SW480 (cell line): Measurements from ENCODE around the gene LPCAT2.

Experiments used
- DNase-seq: peaks from one replicate; pipeline ENCODE4 v3.0.0-alpha.2; 2016; ENCODE audit warnings: low spot score

Gene LPCAT2

DNA sequence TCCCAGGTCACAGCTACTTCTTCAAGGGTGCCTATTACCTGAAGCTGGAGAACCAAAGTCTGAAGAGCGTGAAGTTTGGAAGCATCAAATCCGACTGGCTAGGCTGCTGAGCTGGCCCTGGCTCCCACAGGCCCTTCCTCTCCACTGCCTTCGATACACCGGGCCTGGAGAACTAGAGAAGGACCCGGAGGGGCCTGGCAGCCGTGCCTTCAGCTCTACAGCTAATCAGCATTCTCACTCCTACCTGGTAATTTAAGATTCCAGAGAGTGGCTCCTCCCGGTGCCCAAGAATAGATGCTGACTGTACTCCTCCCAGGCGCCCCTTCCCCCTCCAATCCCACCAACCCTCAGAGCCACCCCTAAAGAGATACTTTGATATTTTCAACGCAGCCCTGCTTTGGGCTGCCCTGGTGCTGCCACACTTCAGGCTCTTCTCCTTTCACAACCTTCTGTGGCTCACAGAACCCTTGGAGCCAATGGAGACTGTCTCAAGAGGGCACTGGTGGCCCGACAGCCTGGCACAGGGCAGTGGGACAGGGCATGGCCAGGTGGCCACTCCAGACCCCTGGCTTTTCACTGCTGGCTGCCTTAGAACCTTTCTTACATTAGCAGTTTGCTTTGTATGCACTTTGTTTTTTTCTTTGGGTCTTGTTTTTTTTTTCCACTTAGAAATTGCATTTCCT is 3.4 kb upstream of the LPCAT2 start:
- no peak for DNase-seq

DNA sequence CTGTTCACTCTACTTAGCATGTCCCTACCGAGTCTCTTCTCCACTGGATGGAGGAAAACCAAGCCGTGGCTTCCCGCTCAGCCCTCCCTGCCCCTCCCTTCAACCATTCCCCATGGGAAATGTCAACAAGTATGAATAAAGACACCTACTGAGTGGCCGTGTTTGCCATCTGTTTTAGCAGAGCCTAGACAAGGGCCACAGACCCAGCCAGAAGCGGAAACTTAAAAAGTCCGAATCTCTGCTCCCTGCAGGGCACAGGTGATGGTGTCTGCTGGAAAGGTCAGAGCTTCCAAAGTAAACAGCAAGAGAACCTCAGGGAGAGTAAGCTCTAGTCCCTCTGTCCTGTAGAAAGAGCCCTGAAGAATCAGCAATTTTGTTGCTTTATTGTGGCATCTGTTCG is 2.8 kb upstream of the LPCAT2 start:
- DNase-seq = no peak

DNA sequence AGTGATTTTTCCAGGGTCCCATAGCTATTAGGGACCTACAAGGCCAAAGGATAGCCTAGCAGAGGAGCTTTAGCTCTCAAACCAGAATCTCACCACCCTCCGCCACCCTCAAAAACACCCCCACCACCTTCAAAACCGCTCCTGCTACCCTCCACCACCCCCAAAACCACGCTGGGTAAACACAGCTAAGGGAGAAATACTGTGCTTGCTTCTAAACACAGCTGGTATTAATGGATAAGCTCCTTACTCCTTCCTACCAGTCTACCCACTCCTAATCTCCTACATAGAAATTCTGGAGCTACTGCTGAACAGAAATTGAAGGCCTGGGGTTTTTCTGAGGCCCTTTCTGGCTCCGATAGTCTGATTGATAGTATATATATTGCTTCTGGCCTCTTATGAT is 2.2 kb upstream of the LPCAT2 start:
- no peak for DNase-seq

DNA sequence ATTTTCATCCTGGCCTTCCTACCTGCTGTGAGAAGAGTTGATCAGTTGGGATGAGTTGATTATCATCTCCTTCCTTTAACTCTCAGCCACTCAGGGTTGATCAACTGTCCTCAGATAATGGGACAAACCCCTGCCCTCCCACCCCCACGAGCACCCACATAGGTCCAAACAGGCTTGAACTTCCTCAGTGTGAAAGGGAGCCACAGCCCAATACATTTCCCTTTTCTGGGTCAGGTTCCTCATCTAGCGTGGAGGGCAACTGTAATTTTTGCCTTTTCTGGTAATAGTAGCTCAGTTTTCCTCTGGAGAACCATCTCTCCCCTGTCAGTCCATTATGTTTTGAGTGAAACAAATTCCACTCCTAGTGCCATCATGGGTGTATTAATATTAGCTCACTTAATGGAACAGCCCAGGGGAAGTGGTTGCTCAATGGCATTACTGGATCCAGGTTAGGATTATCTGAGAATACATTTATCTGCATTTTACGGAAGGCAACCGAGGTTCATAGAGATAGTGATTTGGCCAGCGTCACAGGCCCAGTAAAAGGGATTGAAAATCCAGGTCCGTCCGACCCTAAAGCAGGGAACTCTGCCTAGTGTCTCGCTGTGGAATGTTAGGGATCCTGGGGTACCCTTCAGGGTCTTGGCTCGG is 476 bp upstream of the LPCAT2 start:
- no peak for DNase-seq

DNA sequence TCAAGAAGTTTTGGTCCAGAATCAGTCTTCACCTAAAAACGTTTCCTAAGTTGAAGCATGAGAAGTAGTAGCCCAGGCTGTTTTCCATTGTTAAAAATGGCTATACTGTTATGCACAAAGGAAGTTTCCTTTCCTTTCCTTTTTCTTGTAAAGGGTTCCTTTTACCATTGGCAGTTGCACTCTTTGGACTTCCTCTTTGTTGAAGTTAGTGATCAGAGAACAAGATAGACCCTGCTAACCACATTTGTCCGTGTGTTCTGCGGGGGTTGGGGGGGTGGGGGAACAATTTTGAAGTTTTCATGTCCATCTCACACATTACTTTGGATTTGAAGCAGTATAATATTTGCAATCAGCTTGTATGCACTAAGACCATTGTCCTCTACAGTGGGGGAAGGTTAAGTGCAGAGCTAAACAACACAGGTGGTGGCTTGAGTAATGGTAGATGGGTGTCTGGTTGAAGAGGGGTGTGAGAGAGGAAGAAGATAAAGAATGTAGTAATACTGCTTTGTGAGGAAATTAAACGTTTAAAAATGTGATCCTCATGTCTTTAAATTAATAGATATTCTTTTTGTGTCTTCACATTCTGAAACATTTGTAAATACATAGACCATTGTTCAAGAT is 1.4 kb downstream of the LPCAT2 start:
- no peak for DNase-seq

DNA sequence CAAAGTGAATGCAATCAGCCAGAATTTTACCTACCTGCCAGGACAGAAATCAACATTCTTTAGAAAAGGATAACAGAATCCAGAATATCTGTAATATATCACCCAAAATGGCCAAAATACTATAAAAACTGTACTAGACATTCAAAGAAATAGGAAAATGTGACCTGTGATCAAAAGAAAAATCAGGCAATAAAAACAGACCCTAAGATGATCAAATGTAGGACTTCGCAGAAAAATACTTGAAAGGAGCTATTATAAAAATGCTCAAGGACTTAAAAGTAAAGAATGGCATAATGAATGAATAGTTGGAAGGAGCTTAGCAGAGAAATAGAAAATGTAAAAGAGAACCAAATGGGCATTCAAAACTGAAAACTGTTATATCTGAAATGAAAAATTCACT is 4.1 kb downstream of the LPCAT2 start:
- DNase-seq = no peak

DNA sequence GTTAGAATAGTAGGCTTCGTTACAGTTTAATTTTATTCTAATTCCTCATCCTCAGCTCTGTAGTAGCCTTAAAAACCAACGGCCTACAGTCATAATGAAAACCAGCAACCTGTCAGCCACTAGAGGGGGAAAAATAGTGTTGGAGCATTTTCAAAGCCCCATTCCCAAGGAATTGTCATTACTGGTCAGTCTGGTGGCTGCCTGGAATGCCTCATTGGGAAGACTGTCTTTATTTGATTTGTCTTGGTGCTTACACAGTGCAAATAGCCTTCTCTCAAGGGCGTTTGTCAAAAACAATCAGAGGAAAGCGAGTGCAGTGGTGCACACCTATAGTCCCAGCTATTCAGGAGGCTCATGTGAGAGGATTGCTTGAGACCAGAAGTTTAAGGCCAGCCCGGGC is 4.7 kb downstream of the LPCAT2 start:
- DNase-seq = no peak

DNA sequence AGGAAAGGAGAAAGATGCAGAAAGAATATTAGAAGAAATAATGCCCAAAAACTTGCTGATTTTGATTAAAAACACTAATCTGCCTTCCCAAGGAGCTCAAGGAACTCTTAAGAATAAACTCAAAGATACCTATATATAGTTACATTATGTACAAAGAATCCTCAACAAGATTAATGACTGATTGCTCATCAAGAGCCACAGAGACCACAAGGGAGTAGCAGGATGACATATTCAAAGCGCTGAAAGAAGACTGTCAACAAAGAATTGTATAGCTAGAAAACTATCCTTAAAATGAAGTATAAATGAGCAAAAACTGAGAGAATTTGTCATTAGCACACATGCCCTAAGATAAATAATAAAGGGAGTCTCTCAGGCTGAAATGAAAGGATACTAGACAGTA is 6.2 kb downstream of the LPCAT2 start:
- DNase-seq = no peak

DNA sequence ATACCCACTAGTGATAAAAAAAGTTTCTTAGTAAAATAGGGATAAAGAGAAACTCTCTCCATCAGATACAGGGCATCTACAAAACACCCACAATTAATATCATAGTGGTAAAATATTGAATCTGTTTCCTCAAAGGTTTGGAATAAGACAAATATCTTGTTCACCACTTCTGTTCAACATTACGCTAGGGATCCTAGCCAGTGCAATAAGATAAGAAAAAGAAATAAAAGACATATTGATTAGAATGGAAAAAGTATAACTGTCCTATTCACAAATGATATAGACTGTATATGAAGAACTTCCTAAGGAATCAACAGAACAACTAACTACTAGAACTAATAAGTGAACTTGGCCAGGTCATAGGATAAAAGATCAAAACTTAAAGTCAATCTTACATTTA is 12.9 kb downstream of the LPCAT2 start:
- DNase-seq = no peak

DNA sequence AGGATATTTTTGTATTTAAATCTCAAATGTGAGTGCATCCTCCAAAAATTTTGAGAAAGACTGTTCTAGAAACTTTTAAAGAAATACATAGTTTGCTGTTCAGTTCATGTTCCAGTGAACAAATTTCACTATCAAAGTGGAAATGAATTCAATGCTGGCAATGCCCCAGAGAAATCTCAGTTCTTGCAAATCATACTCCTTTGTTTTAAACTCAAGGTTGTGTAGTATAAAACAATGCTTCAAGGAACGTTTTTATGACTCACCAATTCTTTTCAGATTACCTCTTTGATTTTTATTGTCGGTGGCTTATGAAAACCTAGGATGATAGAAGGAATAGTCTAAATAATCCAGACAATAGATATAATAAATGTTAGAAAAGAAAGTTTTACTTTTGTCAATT is 17.6 kb downstream of the LPCAT2 start:
- no peak for DNase-seq

DNA sequence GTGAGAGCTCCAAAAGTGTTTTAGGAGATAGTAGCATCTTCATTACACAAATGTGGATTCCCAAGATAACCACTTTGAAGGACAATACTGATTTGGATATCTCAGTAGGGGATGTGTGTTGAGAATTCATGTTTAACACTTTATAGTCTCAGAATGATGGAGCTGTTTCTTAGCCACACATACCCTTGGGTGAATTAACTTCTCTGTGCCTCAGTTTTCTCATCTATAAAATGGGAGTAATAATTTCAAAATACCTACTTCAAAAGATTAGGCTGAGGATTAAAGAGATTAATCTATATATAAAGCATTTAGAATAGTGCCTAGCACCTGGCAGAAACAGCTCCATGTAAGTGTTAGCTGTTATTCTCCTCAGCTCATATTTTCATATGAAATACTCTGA is 19.0 kb downstream of the LPCAT2 start:
- DNase-seq = no peak

DNA sequence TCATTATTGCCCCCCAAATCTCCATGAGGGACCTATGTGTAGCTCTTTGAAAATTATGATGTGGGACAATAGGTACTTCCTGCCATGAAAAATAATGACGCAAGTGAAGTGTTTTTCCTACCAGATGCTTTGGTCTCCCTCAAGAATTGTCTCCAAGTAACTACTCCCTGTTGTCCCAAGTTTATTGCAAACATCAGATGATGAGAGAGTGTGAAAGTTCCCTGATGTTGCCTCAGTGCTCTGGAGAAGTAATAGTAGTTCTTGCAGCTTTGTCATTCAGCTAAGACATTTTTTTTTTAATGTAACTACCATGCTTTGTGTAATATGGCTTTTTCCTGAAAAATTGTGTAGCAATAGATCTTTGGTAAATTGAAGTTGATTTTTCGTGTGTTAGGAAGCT is 20.1 kb downstream of the LPCAT2 start:
- no peak for DNase-seq

DNA sequence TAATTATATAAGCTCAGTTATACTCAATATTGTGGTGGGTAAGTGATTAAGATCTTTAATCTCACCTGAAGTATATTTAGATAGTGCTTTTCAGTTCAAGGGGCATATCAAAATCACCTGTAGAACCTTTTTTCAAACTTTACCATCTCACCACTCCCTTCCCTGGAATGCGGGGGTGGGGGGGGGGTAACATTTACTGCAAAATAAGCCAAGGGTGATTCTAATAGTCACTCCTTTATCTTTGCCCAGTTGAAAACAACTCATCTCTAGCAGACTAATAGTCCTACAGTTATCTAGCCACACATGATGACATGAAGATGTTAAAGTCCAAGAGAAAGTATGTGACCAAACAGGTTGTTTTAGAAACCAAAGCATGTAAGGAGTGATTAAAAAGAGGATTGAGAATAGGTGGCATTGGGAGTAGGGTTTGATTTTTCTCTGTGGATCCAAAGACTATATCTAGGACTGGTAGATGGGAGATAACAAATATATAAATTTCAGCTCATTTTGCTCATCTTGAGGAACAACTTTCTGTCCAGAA is 21.5 kb downstream of the LPCAT2 start:
- no peak for DNase-seq

DNA sequence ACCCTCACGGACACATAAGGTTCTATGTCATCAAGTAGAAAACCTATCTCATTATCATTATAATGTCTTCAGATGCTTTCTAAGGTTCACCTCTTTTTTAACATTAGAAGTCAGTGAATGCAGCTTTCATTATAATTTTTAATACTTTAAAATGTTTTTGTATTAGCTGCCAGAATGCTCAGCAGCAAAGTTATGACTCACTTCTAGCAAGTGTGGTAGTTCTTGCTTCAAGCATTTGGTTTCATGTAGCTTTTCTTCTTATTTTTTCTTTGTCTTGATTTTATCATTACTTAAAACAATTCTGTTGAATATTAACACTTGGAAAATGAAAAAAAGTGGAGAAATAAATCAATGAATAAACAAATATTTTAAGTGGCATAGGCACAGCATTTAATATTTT is 23.4 kb downstream of the LPCAT2 start:
- DNase-seq = no peak

DNA sequence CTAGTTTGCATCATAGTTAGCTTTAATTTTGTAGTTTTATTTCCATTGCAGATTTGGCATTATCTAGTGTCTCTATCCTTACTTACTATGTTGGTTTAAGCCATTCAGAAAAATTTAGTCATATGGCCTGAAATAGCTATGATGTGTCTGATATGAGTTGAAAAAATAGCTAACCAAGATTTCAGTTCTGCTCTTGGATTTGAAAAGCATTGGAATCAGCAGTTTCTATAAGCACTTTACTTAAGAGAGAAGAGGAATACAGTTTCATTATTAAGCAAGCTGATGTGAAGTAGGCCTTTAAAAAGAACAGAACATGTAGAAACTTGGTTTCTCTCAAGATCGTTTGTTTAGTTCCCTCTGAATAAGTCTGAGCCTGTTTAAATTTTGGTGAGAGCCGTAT is 25.9 kb downstream of the LPCAT2 start:
- DNase-seq = no peak

DNA sequence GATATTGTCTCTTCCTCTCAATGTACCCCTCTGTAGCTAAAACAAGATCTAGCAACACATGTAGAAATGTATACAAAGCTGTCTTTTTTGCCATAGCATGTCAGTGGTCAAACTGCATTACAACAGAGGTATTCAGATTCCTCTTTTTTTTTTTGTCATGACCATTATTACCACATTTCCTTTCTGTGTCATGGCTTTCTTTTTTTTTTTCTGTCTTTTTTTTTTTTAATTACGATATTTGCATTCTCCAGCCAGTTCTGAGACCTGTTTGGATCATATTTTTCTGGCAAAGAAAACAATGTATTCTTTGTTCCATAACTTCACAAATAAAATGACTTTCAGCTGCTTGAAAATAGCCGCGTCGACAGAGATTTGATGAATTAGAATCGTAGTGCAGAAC is 30.2 kb downstream of the LPCAT2 start:
- DNase-seq = no peak

DNA sequence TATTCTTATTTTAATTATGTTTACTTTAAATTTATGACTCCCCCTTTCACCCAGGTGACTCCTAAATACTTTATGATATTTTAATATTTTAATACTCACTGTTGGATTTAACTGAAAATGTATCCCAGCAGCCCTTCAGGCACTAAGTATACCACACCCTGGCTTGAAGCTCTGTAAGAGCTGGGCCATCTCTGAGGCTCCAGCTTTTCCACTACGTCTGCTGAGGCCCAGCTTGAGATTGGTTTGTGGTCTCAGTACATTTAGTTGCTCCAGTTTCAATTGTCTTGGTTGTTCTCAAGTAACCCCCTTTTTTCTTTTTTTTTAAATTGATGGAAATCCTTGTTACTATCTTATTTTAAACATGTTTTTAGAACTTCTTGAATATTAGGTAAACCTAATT is 30.6 kb downstream of the LPCAT2 start:
- DNase-seq = no peak

DNA sequence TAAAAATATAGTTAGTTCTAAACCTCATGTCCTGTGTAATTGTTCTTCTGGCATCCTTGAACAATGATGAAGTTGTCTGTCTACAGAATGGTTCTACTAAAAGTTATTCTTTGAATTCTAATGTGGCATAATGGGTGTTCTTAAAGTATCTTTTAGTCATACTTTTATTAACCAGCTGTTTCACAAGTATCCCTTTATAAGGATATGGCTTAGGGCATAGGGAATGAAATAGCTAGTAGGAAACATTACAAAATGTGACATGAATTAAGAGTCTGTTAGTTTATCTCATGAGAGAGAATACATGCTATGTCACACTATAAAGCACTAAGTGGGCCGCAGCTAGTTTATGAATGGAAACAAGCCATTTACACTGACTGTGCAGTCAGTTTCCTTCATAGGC is 31.3 kb downstream of the LPCAT2 start:
- no peak for DNase-seq

DNA sequence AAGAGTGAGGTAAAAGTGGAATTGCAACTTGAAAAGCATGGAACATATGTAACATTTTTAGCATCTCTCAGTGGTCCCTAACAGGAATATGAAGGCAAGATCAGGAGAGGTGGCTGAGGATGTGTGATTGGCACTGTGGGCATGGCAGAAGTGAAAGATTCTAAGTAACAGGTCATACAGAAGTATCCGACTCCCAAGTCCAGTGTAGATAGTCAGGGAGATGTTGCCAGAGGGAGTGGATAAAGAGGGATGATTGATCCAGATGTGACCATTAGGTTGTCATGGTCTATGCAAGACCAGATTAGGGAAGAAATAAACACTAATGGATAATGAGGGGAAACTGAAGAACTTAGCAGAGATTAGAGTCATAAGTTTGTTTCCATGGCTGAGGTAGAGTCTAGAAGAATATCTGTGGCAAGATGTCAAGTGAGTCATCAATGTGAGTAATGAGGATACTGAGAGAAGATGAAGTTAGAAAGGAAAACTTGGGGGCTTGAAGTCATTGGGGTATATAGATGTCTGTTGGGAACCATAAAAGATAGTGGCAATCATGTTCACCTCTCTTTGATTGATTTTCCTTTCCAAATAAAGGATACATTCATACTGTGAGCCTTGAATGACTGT is 33.7 kb downstream of the LPCAT2 start:
- no peak for DNase-seq

DNA sequence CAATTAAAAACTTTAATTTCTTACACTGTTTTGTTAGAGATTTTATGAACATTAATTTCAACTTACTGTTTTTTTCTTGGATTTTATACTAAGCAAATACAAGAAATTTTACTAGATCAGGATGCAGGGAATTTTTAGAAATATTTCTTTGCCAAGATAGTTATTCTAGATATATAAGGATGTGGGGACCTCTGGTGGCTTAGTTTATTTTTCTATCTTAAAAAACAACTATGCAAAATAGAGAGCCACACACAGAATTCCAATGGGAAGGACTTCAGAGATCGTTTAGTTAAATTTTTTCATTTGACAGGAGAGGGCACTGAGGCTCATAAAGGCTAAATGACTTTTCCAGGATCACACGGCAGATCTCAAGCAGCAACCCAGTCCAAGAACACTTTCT is 34.6 kb downstream of the LPCAT2 start:
- peak; percentile 26 for DNase-seq

DNA sequence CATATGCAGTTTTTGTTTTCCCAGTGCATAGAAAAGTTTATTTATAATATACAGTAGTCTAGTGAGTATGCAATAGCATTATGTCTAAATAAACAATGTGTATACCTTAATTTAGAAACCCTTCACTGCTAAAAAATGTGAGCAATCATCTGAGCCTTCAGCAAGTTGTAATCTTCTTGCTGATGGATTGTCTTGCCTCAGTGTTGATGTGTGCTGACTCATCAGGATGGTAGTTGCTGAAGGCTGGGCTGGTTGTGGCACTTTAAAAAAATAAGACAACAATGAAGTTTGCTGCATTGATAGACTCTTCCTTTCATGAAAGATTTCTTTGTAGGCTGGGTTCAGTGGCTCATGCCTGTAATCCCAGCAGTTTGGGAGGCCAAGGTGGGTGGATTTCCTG is 43.7 kb downstream of the LPCAT2 start:
- no peak for DNase-seq

DNA sequence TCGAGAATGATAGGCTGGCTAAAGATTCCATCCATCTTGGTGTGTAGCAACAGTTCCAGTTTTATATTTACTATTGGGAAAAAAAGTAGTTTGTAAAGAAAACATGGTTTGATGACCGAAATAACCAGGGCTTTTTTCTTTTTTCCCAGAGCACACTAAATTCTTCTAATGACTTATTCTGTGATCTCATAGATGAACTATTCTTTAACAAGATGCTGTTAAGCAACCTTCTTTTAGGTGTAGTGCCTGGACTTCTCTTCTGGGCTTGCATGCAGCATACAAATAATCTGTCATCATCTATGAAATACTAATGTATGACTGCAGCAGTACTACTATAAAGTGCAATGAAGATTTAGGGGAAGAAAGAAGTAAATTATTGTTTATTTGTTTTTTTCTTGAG is 46.6 kb downstream of the LPCAT2 start:
- no peak for DNase-seq

DNA sequence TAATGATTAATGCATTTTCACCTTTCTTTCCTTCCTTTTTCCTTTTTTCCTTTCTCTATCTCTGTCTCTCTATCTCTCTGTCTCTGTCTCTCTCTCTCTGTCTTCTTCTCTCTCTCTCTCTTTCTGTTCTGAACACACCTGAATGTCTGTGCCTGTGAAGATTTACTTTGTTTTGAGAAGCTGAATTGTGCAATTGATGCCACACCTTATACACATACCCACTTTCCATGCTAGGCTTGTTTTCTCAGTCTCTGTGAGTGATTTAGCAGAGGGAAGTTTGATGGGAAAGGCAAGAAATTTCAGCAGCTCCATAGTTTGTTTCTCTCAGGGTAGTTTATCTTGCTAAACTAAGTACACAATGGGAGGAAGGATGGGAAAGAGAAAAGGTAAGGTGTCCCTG is 48.3 kb downstream of the LPCAT2 start:
- peak; percentile 17 for DNase-seq
